ENCODE data around the gene OXTR.
"Not testable (repeated sequence)": the region's sequence is repeated elsewhere in the genome, so short reads cannot be mapped to it uniquely, and the experiment has no call there.

The OXTR gene

GRCh38 chr3:8739757-8740504, 29.5 kb downstream of the OXTR start:
- no peak for DNase-seq

- no peak for DNase-seq
Measured at GRCh38 chr3:8738639-8739038, 30.8 kb downstream of the OXTR start.

- DNase-seq = no peak
Measured at GRCh38 chr3:8737823-8738222, 31.6 kb downstream of the OXTR start.

- DNase-seq = no peak
Measured at GRCh38 chr3:8737301-8737700, 32.1 kb downstream of the OXTR start.

- no peak for DNase-seq
Measured at GRCh38 chr3:8736436-8736835, 33.0 kb downstream of the OXTR start.

- no peak for DNase-seq
Measured at GRCh38 chr3:8734908-8735307, 34.5 kb downstream of the OXTR start.

- DNase-seq = no peak
Measured at GRCh38 chr3:8734137-8734878, 35.1 kb downstream of the OXTR start.

GRCh38 chr3:8733332-8734094, 35.9 kb downstream of the OXTR start, which contains the start of gene CAV3:
CAV3 (plus strand) TSS chr3:8733802; CDS start chr3:8733877, 75 bp downstream.
- no peak for DNase-seq

GRCh38 chr3:8732413-8732812, 37.0 kb downstream of the OXTR start:
- DNase-seq = no peak

- DNase-seq = no peak
Measured at GRCh38 chr3:8730656-8731055, 38.8 kb downstream of the OXTR start.

- no peak for DNase-seq
Measured at GRCh38 chr3:8729479-8729878, 39.9 kb downstream of the OXTR start.

- DNase-seq = no peak
Measured at GRCh38 chr3:8727605-8728512, 41.6 kb downstream of the OXTR start.

- DNase-seq = no peak
Measured at GRCh38 chr3:8724108-8724752, 45.2 kb downstream of the OXTR start.

- no peak for DNase-seq
Measured at GRCh38 chr3:8723612-8724011, 45.8 kb downstream of the OXTR start.

- no peak for DNase-seq
Measured at GRCh38 chr3:8722808-8723207, 46.6 kb downstream of the OXTR start.

- not testable (repeated sequence) for DNase-seq
Measured at GRCh38 chr3:8715757-8716156, 53.7 kb downstream of the OXTR start.

- DNase-seq = no peak
Measured at GRCh38 chr3:8713901-8714759, 55.3 kb downstream of the OXTR start.

GRCh38 chr3:8712908-8713255, 56.5 kb downstream of the OXTR start:
- no peak for DNase-seq

GRCh38 chr3:8712045-8712907, 57.1 kb downstream of the OXTR start:
- DNase-seq = no peak

All from CD4-positive, alpha-beta T cell treated with Interleukin-15 for 1 hour (primary cell).